NCI-H1930 (cell line): ENCODE results near the gene CACNA1H.
A peak's percentile ranks its signal among the peaks of the same experiment; 100 is the strongest.

Source experiments
- DNase-seq, 2 experiments: peaks; one replicate each; lab custom pipeline; 2025; lab: John Stamatoyannopoulos, UW

Gene CACNA1H

GRCh38 chr16:1211451-1212268, 58.8 kb downstream of the CACNA1H start:
- no peak for DNase-seq

DNA sequence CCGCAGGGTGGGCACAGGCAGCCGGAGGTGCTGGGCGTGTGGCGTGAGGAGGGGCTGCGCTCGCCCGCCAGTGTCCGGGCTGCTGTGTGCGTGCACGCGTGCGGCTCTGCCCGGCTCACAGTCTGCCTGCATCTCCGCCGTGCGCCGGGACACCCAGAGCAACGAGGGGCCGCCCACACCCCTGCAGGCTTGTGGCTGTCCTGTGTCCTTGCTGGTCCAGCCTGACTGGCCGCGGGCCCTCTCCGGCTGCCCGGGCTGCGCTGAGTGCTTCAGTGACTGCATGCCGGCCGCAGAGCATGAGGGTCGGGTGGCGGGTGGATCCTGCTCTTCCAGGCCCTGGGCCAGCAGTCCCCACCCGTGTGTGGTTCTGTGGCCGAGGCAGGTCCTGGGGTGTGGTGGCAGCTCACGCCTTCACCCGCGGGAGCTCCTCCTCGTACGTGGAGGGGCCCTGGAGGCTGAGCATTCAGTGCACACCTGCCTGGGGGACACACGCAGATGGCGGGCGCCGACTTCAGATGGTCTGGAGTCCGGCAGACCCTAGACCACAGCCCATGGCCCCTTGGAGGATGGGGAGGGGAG, 59.8 kb downstream of the CACNA1H start:
- DNase-seq = no peak

DNA sequence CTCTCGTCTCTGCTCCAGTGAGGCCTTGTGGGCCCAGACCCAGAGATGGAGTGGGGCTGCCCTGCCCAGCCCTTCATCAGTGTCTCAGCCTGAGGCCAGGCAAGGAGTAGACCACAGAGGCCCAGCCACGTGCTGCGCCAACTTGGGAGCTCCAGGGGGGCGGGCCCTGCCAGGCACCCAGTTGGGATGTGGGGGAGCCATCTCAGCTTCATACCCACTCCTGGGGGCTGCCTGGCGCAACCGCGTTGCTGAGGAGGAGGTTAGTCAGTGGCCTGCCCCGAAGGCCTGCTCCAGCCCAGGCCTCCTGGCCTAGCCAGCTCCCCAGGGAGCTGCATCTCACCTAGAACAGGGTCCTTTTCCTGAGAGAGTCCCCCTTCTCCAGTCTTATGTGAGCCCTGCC, 60.3 kb downstream of the CACNA1H start:
- DNase-seq = no peak

DNA sequence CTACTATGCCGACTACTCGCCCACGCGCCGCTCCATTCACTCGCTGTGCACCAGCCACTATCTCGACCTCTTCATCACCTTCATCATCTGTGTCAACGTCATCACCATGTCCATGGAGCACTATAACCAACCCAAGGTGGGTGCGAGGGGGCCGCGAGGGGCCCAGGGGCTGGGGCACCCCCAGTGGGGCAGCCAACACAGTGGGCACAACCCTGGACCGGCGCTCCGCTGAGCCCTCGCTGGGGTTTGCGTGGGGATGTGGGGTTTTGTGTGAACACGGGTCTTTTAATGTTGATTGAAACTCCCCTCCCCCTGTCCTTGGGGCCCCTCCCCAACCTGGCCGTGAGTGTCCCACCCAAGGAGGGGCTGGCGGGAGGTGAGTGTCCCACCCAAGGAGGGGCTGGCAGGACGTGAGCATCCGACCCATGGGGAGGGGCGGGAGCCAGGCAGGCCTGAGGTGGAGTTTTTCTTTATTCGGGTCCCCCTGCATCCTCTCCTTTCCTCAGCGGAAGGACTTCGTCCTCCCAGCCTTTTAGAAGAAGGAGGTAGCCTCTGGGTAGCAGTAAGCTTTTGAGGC, 61.0 kb downstream of the CACNA1H start:
- DNase-seq = no peak

DNA sequence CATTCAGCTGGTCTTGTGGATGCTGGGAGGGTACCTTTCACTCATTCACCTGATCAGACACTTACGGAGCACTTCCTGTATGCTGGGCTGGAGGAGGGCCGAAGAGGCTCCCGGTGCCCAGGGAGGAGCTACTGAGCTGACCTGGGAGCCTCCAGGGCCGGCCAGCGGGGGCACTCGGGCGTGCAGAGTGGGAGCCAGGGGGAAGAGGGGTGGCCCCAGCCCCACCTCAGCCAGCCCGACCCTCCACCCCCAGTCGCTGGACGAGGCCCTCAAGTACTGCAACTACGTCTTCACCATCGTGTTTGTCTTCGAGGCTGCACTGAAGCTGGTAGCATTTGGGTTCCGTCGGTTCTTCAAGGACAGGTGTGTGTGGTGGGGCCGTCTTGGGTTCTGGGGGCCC, 61.8 kb downstream of the CACNA1H start:
- no peak for DNase-seq

DNA sequence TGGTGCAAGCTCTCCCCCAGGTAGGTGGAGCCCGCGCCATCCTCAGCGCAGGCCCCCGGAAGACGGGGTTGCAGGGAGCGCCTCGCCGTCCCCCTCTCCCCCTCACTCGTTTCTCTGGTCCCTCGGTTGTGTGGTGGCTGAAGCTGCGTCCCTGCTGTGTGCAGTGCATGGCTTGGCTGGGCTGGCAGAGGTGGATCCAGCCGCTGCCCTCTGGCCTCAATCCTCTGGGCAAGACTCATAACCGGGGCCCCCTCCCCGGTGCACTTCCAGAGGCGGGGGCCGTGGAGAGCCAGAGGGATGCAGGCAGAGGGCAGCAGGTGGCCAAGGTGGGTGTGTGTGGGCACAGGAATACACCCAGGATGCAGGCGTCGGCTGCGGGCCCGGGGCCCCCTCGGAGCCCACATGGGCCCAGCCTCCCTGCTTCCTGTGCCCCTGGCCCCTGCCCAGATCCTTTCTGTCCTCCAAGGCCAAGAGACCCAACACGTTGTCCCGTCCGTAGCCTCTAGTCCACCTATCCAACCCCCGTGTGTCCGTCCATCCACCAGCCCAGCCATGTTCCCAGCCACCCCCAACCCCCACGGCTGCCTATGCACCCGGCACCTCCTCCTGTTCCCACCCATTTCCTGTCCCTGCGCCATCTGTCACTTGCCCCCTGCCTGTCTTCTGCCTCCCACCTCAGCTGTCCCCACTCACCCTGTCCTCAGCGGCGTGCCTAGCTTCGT, 62.8 kb downstream of the CACNA1H start:
- DNase-seq = no peak

DNA sequence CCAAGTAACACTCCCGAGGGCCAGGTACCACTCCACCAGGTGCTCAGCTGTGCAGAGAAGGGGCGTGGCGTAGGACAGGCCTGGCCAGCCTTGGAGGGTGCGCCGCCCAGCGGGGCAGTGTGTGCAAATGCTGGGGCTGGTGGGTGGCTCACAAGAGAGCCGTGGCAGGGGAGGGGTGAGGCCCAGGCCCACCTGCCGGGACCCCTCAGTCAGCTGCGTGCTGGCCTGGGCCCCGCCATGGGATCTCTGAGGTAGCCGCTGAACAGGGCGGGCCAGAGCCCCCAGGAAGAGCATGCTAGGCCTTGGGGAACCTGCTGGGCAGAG, 63.4 kb downstream of the CACNA1H start:
- DNase-seq = peak; percentile 36 to 71

- no peak for DNase-seq
Measured at GRCh38 chr16:1216681-1217400, 63.9 kb downstream of the CACNA1H start.

- no peak for DNase-seq
Measured at GRCh38 chr16:1217526-1217925, 64.6 kb downstream of the CACNA1H start.

- DNase-seq = no peak
Measured at GRCh38 chr16:1218061-1218929, 65.4 kb downstream of the CACNA1H start.

DNA sequence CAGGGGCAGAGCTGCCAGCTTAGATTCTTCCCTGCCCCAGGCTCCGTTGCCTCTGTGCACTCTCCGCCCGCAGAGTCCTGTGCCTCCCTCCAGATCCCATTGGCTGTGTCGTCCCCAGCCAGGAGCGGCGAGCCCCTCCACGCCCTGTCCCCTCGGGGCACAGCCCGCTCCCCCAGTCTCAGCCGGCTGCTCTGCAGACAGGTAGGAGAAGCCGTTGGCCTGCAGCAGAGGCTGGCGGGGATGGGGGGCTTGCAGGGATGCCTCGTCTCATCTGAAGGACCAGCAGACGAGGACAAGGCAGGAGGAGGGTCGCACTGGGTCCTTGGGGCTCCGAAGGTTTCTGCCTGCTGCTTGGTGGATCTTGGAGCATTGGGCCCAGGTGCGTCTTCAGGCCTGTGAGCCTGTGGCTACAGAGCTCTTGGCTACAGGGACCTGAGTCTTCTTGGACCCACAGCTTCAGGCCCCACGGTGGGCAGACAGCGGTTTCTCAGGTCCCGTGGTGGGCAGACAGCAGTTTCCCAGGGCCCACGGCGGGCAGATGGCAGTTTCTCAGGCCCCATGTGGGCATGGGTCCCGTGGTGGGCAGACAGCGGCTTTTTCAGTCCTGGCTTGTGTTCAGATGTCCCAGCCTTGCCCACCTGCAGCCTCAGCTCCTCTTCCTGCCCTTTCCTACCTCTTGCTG, 66.2 kb downstream of the CACNA1H start:
- no peak for DNase-seq

GRCh38 chr16:1220098-1220728, 67.3 kb downstream of the CACNA1H start:
- DNase-seq = no peak

DNA sequence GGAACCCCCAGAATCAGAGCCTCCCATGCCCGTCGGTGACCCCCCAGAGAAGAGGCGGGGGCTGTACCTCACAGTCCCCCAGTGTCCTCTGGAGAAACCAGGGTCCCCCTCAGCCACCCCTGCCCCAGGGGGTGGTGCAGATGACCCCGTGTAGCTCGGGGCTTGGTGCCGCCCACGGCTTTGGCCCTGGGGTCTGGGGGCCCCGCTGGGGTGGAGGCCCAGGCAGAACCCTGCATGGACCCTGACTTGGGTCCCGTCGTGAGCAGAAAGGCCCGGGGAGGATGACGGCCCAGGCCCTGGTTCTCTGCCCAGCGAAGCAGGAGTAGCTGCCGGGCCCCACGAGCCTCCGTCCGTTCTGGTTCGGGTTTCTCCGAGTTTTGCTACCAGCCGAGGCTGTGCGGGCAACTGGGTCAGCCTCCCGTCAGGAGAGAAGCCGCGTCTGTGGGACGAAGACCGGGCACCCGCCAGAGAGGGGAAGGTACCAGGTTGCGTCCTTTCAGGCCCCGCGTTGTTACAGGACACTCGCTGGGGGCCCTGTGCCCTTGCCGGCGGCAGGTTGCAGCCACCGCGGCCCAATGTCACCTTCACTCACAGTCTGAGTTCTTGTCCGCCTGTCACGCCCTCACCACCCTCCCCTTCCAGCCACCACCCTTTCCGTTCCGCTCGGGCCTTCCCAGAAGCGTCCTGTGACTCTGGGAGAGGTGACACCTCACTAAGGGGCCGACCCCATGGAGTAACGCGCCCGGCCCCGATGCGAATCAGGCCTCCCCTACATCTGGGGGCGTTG, 68.1 kb downstream of the CACNA1H start:
- no peak for DNase-seq

DNA sequence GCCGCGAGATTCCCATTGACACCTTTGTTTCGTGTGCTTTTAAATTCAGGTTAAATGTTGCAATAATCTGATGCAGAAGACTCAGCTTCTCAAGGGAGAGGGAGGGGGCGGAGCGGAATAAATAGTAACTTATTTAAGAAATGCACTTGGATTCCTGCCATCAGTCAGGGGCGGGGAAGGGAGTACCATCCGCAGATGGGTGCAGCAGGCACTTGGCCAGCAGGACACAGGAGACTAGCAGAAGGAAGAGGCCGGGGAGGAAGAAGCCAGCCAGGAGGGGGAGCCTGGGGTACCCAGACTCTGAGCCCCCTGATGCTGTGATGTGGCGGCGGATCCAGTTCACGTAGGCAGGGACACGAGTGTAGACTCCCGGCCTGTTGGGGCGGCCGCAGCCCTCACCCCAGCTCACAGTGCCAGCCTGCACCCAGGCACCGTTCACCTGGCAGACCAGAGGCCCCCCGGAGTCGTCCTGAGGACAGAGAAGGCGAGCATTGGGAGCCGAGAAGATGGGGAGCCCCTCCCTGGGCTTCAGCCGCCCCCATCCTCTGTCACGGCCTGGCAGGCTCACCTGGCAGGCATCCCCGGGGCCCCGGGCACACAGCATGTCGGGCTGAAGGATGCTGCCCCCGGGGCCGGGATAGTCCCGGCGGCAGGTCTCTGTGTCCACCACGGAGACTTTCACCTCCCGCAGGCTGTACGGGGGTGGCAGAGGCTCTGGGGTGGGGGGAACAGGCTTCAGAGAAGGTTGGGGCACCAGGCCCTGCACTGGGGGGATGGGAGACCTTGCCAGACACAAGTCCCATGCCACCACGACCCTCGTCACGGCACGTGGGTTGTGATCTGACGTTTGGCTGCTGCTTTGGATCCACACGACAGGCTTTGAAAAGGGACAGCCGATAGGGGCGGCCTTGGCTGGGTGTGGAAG, 69.0 kb downstream of the CACNA1H start:
- DNase-seq = no peak

DNA sequence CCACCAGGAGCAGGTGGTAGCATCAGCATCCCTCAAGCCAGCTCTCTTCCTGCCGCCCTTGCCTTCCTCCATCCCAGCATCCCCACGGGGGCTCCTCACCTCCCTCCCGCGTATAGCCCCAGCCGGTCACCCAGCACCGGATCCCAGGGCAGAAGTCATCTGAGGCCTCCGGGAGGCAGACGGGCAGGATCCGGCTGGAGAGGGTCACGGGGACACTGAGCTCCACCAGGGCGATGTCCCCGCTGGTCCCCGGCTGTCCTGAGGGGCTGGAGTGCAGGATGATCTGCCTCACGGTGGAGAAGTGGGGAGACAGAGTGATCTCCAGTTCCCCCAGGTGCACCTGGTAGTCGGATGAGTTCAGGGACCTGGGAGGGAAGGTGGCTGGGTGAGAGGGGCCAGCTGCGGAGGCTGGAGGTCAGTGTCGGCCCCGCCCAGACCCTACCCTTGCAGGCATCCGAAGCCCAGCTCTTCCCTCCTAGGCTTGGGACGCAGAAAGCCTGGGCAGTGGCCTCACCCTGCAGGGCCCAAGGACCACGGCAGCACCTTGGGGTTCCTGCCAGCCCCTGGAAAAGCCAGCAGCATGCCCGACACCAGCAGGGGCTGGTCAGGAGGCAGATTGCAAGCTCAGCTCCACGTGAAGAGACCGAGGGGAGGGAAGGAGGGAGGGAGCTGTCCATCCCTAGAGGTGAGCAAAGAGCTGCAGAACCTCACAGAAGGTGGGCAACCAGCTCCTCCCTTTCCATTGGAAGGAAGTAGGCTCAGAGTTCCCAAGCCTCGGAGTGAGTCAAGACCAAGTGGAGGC, 69.8 kb downstream of the CACNA1H start:
- no peak for DNase-seq

GRCh38 chr16:1223355-1224214, 70.7 kb downstream of the CACNA1H start:
- no peak for DNase-seq
